Fibroblast of villous mesenchyme (primary cell): ENCODE measurements around the gene TOMM7. TPM values are rescaled to one million over a fixed set of nuclear protein-coding genes. Genes with fewer than 3 reads are reported as not detected.
"Not testable (repeated sequence)": the region's sequence is repeated elsewhere in the genome, so short reads cannot be mapped to it uniquely, and the experiment has no call there.

Experiments used
- DNase-seq: peaks from one replicate; pipeline ENCODE4 v3.0.0-alpha.2; 2010; ENCODE audit warnings: low read depth
- H3K4me3 ChIP-seq: 2 replicates; pipeline ENCODE4 v1.5.1; 2011; ENCODE audit warnings: low read depth, mild to moderate bottlenecking, low read length
- total RNA-seq: library from RNA; depleted of rRNA; stranded (reverse); fragments of >200 nt; gene quantifications from 2 replicates; pipeline ENCODE4 v1.2.3, GENCODE V29; 2012
- TF ChIP-seq, protein P1 (sequence below): IDR thresholded peaks from 2 replicates; pipeline ENCODE4 v1.5.1; 2012; ENCODE audit warnings: low read depth, mild to moderate bottlenecking, low read length; ENCODE audit not compliant: insufficient read depth

TOMM7 gene
- total RNA-seq, 1 donor = 135 TPM

DNA sequence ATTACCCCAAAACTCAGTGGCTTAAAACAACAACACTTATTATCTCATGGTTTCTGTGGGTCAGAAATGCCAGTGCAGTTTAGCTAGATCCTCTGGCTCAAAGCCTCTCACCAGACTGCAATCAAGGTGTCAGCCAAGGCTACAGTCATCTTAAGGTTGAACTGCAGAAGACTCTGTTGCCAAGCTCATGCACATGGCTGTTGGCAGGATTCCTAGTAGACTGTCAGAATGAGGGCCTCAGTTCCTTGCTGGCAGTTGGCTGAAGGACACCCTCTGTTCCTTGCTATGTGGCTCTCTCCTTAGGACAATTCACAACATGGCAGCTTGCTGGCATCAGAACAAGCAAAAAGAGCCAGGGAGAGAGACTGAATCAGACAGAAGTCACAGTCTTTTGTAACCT, 34.7 kb downstream of the TOMM7 start:
- H3K4me3 ChIP-seq = no peak overlapping the region
- no peak for DNase-seq
- TF ChIP-seq, protein P1, sequence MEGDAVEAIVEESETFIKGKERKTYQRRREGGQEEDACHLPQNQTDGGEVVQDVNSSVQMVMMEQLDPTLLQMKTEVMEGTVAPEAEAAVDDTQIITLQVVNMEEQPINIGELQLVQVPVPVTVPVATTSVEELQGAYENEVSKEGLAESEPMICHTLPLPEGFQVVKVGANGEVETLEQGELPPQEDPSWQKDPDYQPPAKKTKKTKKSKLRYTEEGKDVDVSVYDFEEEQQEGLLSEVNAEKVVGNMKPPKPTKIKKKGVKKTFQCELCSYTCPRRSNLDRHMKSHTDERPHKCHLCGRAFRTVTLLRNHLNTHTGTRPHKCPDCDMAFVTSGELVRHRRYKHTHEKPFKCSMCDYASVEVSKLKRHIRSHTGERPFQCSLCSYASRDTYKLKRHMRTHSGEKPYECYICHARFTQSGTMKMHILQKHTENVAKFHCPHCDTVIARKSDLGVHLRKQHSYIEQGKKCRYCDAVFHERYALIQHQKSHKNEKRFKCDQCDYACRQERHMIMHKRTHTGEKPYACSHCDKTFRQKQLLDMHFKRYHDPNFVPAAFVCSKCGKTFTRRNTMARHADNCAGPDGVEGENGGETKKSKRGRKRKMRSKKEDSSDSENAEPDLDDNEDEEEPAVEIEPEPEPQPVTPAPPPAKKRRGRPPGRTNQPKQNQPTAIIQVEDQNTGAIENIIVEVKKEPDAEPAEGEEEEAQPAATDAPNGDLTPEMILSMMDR = no peak

DNA sequence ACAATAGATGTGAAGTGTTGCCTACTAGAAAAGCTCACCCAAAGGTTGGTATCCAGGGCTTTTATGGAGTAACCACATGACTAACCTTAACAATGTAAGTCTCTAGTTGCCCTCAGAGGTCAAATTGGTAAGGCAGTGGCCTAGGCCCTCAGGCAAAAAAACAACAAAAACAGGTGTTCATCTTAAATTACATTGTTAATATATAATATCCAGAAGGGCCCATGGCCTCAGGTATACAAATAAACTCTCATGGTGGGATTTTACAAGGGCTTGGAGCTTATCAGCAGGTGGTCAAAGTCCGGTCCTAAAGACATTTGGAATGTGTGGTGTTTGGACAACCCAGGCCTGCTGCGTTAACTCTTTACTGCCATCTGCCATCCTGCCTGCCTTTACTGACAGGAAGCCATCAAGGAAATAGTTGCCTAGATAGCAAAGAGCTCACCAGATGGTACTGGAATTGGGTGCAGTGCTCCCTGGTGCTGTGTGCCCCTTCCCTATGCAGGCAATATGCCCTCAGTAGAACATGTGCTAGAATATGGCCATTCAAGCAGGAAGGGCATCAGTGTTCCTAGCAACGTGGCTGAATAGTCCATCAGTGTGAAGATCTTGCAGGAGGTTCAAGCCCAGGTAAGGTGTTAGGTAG, 36.2 kb downstream of the TOMM7 start:
- TF ChIP-seq, protein P1 = no peak
- DNase-seq = no peak
- H3K4me3 ChIP-seq = no peak overlapping the region

DNA sequence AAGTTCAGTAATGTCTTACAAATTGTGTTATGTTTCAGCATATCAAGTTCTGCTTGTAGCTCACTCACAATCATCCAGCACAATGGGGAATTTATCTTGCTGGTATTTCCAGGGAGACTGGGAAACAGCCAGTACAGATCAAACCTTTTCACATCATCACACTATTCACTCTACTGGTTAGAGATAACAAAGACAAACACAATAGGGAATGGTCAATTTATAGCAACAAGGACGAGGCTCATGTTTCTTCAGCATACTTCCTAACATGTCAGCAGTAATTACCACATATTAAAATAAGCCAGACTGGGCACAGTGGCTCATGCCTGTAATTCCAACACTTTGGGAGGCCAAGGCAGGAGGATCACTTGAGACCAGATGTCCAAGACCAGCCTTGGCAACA, 38.3 kb downstream of the TOMM7 start:
- DNase-seq = no peak
- H3K4me3 ChIP-seq = no peak overlapping the region
- TF ChIP-seq, protein P1 = no peak

DNA sequence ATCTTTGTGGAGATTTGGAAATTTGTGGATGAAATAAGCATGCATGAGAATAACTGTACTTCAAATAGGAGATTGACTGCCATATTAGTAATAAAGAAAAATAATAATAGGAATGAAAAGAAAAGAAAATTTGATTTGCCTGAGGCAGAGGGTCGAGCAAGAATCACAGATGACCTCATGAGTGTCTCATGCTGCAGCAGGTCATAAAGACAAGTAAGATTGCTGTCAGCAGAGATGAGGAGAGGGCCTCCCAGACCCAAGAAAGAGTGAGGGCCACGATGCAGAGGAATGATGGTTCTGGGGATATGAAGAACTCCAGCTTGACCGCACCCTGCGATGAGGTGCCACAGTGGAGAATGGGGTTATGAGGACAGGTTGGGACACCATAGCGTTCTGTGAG, 39.2 kb downstream of the TOMM7 start:
- no peak overlapping the region for H3K4me3 ChIP-seq
- no peak for DNase-seq
- TF ChIP-seq, protein P1 = no peak

DNA sequence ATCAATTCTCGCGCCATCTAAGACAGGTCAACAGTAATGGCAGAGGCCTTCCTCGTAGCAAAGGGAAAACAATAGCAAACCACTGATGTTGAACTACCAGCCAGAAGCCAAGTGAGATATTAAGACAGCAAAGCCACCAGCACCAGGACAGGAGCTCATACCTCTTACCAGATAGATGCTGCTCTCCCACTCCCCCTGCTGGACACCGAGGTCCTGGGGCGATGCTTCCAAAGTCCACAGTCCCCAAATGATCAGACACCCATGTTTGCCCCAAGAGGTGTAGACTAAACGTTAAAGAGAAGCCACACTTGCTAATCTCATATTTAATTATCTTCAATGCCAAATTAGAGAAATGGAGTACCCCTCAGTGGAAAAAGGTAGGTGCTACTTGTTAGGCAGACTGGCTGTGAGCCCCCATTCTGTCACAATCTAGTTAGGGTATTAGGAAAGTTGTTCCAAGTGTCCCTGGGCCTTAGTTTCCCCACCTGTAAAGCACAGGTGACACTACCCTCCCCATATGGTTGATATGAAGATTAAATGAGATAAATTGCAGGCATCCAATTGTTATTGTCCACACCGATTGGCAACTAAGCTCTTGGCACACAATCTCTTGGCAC, 39.9 kb downstream of the TOMM7 start:
- TF ChIP-seq, protein P1 = peak; percentile 91
- H3K4me3 ChIP-seq = no peak overlapping the region
- peak; percentile 64 for DNase-seq

DNA sequence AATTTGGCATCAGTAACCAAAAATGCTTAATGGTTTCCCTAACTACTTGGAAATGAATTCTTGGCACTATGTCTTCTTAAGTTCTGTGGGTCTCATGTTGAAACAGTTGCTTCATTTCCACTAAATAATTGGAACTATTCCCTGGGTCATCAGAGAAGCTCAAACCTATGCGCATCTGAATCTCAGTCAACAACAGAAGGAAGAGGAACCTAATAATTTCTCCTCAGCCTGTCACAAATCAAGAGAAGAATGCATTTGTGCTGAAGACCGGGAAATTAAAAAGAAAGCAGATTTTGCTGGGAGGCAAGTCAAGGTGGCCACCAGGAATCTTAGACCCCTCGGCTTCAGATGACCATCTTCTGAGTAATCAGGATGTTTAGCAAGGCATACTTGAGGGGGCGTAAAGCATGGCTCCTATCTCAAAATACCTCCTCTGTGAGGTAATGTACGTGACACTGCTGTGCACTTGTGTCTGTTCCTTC, 41.4 kb downstream of the TOMM7 start:
- H3K4me3 ChIP-seq = no peak overlapping the region
- TF ChIP-seq, protein P1 = no peak
- DNase-seq = peak; percentile 61

DNA sequence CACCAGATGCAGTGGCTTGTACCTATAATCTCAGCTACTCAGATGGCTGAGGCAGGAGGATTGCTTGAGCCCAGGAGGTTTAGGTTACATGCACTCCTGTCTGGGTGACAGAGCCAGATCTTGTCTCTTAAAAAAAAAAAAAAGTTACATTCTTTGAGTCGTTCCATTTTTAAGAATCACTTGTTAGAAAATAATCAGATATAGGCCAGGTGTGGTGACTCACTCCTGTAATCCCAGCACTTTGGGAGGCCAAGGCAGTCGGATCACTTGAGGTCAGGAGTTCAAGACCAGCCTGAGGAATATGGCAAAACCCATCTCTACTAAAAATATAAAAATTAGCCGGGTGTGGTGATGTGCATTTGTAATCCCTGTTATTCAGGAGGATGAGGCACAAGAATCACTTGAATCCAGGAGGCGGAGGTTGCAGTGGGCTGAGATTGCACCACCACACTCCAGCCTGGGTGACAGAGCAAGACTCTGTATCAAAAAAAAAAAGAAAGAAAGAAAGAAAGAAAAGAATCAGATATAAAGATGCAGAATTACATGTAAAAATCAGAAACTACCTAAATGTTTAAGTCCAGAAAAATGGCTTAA, 42.8 kb downstream of the TOMM7 start:
- not testable (repeated sequence) for H3K4me3 ChIP-seq, DNase-seq
